HG03066 (cell line): ENCODE data around the gene YEATS2.
A peak's percentile ranks its signal among the peaks of the same experiment; 100 is the strongest.
"Not testable (repeated sequence)": the region's sequence is repeated elsewhere in the genome, so short reads cannot be mapped to it uniquely, and the experiment has no call there.

Source experiments
- ATAC-seq: cut with Tn5 transposase; IDR thresholded peaks from one replicate; pipeline ENCODE4 v1.9.1; 2021; ENCODE audit warnings: low read depth; ENCODE audit not compliant: unreplicated experiment

YEATS2 gene

DNA sequence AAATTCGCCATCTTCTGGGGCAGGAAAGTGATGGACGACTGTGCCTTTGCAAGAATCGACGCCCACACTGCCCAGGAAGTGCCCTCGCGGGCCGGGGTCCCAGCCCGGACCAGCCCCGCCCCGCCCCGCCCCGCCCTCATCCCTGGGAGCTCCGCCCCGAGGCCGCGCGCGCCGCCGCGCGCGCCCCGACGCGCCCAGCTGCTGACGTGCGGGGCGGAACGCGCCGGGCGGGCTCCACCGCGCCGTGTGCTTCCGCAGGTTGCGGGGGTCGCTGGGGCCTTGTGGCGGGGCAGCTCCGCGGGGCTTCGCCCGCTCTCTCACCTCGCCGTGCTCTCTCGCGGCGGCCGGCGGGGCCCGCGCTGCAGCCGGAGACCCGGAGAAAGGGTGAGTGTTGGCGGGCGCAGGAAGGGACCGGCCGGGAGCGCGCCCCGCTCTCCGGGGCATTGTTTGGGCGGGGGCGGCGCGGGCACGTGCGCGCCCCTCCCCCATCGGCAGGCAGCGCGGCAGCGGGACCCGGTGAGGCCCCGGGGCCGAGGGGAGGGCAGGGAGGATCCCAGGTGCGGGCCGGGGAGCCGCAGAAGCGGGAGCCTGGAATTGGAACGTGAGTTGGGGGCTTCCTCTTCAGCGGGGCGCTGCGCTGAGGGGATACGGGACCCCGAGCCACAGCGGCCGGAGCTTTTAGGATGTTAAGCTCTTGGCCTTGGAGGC is at the start of gene YEATS2:
YEATS2 (plus strand) TSS at position 188 of the 708 bp plus-strand sequence. CDS start 17,366 bp downstream, outside the sequence.
- peak; percentile 71 for ATAC-seq

DNA sequence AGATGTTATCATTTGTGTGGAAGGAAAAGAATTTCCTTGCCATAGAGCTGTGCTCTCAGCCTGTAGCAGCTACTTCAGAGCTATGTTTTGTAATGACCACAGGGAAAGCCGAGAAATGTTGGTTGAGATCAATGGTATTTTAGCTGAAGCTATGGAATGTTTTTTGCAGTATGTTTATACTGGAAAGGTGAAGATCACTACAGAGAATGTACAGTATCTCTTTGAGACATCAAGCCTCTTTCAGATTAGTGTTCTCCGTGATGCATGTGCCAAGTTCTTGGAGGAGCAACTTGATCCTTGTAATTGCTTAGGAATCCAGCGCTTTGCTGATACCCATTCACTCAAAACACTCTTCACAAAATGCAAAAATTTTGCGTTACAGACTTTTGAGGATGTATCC is 47.0 kb upstream of the YEATS2 start:
- no peak for ATAC-seq

DNA sequence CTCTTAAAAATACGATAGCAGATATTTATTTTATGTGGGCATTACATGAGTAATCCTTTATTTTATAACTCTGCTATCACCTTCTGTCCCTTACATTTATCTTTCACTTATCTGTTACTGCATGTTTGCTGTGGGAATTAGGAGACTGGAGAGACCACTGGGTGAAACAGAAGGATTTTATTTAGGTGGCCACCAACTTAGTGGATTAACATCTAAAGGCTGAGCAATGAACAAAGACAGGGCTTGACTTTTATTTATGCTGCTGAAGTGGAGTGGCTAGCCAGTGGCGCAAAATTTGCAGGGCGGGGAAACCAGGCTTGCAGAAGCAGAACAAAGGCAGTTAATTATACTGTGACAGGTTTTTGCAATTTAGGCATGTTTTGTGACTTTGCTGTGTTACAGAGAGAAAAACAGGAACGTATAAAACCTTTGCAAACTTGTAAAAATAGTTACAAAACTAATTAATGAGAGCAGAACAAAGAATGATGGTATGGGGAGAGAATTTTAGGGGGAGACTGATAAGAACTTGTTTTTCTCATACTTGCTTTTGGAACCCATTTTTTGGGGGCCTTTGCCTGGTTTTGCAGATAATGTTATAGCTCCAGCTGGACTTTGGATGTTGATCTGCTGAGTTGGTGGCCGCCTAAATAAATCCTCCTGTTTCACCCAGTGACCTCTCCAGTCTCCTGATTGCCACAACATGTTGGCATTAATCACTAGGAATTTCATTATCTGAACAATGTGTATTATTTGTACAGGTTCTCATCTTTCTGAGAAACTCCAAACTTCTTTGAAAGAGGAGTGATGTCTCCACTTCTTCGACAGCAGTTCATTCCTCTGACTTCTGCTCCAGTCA is 44.2 kb upstream of the YEATS2 start:
- ATAC-seq: no peak

DNA sequence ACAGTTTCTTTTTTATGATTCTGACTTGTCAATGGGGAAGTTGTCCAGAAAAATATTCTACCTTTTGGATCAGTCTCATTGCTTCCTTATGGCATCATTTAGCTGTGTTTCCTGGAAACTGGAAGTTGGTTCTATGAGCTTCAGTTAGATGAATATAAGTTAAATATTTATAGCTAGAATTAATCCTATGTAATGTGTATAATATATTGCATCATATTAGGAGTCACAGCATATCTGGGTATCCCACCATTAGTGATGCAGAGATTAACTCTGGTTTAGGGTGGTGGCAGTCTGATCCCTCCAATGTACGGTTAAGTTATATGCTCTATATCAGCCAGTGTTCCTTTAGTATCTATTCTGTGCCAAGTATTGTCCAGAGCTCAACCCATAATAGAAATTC is 42.9 kb upstream of the YEATS2 start:
- no peak for ATAC-seq

DNA sequence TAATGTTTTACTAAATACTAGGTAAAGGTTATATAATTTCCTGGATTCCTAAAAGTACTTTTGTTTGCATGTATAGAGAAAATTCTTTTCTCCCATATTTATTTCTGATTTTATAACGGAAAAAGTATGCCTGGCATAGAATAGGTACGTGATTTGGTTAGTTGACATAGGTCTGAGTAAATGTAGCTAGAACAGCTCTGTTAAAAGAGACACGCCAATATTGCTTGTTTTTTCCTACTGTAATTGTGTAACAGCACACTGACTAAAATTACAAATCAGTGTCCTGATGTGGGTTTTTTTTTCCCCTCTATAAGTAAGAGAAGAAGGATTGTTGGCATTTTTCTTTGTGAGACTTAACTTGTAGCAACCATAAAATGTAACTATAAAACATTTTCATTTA is 35.5 kb upstream of the YEATS2 start:
- no peak for ATAC-seq

DNA sequence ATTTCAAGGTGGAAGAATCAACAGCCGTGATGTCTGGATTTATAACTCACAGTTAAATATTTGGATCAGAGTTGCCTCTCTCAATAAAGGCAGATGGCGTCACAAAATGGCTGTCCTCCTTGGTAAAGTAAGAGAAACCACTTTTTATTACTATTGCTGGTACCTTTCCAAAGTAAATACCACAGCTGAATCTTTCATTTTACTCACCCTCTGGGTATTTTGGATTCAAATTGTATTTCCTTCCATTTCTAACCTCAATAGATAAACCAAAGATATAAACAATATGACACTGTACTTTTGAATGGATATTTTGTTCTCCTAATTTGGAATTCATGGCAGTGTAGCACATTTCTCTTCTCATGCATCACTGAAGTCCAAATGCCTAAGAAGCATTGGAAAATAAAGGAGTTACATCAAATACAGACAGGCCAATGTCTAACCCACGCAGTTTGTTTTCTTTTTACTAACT is 32.6 kb upstream of the YEATS2 start:
- no peak for ATAC-seq

DNA sequence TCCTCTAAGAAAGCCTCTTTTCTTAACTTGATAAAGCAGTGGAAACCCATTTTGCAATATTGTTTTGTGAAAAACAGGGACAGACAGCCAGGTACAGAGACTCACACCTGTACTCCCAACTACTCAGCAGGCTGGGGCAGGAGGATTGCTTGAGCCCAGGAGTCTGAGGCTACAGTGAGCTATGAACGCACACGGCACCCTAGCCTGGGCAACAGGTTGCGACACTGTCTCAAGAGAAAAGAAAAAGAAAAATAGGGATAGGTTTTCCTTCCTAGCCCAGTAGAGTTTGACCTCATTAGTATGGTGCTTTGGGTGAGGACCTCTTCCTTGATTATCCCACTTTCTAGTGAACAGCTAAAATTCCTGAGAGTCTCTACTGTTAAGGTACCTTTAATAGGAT is 17.5 kb upstream of the YEATS2 start:
- no peak for ATAC-seq

DNA sequence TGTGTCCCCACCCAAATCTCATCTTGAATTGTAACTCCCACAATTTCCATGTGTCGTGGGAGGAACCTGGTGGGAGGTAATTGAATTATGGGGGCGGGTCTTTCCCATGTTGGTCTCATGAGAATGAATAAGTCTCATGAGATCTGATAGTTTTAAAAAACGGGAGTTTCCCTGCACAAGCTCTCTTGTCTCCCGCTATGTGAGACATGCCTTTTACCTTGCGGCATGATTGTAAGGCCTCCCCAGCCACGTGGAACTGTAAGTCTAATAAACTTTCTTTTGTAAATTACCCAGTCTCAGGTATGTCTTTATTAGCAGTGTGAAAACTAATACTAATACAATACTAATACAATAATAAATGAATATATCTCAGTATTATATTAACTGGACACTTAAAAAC is 9.9 kb upstream of the YEATS2 start:
- no peak for ATAC-seq

DNA sequence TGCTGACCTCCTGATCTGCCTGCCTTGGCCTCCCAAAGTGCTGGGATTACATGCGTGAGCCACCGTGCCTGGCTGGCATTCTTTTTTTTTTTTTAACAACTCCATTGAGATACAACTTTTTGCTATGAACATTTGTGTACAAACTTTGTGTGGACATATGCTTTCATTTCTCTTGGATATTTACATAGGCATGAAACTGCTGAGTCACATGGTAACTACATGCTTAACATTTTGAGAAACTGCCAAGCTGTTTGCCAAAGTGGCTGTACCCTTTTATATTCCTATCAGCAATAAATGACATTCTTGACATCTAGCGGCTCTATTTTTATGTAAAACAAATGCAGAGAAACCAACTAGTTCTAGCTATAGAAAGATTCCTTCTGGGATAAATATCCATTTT is 8.7 kb upstream of the YEATS2 start:
- no peak for ATAC-seq

DNA sequence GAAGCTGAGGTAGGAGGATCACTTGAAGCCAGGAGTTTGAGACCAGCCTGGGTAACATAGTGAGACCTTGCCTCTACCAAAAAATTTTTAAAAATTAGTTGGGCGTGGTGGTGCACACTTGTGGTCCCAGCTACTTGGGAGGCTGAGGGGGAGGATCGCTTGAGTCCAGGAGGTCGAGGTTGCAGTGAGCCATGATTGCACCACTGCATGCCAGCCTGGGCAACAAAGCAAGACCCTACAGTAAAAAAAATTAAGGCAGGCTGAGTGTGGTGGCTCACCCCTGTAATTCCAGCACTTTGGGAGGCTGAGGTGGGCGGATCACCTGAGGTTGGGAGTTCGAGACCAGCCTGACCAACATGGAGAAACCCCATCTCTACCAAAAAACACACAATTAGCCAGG is 8.0 kb upstream of the YEATS2 start:
- ATAC-seq: not testable (repeated sequence)

DNA sequence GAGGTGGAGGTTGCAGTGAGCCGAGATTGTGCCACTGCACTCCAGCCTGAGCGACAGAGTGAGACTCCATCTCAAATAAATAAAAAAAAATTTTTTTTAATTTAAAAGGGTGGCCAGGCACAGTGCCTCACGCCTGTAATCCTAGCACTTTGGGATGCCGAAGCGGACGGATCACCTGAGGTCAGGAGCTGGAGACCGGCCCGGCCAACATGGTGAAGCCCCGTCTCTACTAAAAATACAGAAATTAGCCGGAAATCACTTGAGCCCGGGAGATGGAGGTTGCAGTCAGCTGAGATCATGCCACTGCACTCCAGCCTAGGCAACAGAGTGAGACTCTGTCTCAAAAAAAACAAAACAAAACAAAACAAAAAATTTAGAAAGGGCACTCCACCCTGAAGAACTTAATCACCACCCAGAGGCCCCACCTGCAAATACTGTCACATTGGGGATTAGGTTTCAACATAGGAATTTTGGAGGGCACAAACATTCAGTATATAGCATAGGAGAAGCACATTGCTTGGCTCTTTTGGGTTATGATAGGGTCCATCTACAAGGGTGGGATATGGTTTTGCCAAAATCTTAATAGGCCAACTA is 7.1 kb upstream of the YEATS2 start:
- no peak for ATAC-seq

DNA sequence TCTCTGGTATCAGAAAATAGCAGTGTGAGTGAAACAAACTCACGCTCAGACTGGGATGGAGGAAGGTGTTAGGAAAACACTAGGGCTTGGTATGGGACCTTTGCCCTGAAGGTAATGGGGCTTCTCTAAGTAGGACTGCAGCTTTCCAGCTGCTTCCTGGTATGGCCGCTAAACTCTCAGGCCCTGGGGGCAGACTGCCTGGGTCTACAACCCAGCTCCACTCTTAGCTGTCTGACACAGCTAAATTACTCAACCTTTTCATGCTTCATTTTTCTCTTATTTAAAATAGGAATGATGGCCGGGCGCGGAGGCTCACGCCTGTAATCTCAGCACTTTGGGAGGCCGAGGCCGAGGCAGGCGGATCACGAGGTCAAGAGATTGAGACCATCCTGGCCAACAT is 5.2 kb upstream of the YEATS2 start:
- ATAC-seq: no peak

DNA sequence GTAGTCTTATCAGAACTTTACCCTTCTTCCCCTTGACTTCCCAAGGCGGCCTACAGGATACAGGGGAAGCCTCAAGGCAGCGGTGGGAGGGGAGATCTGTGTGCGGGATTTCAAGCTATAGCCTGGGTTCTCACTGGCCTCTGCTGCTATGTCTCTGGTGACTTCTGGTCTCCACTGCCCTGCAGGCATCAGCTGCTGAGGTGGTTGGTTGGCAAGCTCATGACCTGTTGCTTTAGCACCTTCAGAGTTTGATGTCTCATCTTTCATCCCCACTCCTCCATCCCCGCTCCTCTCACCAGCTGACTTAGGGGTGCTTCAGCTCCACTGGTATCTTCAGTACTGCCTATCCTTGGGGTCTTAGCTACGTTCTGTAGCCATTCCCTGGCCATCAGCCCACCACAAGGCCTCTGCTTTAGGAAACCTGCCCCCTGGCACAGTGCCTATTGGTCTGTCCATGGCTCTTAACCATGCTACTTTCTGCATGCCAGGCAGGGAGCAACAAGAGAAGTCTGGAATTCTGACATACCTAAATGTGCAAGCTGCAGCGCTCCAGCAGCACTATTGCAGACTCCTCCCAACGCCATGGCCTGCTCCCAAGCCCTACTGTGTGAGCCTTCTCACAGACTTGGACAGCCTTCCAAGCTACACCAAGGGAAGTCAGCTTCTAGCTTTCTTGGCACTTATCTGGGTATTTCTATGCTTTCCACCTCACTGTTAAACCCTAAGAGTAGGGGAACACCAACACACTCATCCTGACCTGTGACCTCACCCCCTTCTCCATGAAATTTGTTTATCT is 1.8 kb upstream of the YEATS2 start:
- ATAC-seq: no peak

DNA sequence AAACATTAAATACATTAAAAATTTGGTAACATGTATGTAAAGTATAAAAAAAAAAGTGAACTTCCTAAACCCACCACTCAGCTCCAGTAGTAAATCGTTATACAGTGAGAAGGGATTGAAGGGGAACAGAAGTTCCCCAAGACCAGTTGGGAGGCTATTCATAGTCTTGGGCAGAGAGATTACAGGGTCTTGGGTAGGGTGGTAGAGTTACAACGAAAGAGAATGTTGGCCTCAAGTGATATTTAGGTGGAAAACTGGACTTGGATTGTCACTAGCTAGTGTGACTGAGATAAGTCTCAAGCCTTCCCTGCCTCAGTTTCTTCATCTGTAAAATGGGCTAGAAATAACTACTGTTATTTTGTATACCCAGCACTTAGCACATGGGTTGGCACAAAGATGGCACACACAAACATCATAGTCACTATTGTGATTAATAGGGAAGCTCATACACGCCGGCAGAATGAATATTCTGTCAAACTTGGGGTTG is 431 bp upstream of the YEATS2 start:
- ATAC-seq: no peak

DNA sequence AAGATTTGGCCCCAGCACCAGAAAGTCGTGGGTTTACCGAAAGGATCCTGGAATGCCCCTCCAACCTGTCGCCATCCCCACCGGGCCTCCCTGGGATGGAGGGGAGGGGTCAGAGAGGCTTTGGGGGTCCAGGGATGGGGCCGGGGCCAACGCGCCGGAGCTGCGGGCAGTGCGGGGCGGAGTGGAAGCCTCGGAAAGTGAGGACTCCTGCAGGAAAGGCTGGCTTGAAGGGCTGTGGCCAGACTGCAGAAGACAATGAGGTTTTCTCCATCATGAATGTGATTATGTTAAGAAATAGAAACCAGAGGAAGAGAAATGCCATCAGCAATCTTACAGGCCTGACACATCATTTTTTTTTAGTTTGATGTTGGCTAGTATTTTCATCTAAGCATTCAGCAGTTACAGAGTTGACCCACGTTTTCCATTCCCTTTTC is 738 bp downstream of the YEATS2 start:
- ATAC-seq: peak; percentile 25

DNA sequence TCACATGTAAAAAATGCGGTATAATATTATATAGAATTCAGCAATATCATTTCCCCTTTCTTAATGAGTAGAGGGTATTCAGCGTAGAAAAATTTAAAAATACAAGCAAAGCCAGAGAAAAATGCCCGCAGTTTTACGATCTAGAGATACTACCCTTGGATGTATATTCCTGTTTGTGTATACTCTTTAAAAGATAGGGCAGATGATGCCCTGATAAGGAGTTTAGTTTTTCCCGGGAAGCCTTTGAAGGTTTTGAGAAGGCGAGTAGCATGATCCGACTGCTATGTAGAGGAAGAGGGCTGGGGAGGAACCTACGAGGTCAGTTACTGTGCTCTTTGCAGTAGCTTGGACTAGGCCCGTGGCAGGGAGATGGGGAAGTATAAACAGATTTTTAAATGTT is 1.2 kb downstream of the YEATS2 start:
- no peak for ATAC-seq

DNA sequence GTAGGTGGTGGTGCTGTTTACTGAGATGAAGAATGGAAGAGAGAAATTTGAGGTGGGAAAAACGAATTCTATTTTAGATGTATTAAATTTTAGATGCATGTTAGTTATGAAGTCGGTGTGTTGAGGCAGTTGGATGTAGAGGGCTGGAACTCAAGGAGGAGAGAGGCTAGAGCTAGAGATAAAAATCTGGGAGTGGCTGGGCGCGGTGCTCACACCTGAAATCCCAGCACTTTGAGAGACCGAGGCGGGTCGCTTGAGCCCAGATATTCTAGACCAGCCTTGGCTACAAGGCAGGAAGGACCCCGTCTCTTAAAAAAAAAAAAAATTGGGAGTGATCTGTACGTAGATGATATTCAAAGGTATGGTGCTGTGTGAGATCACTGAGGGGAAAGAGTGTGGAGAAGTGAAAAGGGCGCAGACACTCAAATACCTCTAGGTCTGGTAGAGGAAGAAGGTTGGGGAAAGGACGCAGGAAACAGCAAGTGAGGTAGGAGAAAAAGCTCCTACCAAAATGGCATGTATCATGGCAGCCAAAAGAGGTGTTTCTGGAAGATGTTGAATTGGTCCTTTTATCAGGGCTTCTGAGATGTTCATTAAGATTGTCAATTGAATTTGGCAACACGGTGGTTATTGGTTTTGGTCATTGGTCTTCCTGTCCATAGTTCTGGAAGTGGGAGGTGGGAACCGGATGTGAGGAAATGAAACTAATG is 1.8 kb downstream of the YEATS2 start:
- ATAC-seq: no peak

DNA sequence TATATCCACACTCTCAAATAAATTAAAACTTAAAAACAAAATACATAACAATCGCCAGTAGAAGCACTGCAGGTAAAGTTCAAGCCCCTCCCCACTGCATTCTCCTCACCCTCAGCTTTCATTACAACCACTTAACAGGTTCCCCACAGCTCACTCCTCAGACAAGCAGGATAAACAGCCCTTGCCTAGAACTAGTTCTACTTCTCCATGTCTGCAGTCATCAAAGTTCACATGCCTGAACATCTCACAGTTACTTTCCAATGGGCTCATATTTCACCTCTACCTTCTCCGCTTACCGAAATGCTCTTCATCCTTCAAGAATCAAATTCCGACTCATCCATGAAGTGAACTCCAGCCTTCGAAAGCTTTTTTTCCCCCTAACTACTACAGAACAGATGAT is 4.1 kb downstream of the YEATS2 start:
- no peak for ATAC-seq

DNA sequence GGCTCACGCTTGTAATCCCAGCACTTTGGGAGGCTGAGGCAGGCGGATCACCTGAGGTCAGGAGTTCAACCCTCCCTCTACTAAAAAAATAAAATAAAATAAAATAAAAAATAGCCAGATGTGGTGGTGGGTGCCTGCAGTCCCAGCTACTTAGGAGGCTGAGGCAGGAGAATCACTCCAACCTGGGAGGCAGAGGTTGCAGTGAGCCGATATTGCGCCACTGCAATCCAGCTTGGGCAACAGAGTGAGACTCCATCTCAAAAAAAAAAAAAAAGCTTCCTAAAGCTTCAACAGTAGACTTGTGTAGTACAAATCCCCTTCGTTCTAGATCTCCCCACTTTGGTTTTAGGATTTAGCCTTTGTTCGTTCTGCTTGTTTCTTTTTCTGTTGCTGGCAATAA is 6.3 kb downstream of the YEATS2 start:
- not testable (repeated sequence) for ATAC-seq

DNA sequence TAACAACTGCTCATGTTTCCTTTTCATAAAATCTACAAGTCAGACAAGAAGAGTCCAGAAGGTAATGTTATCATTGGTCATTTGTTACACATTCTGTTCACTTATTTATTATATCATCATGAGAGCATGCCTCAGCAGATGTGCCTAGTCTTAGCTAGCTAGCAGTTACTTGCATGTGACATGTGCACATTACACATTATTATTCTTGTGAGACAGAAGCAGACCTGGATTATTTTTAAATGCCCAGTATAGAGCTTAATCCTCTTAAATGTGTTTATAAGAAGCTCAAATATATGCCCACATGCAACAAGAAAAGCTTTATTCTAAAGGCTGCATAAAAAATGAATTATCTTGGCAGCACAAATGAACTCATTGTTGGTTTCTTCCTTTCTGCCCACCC is 12.6 kb downstream of the YEATS2 start:
- no peak for ATAC-seq
